DMS153 treated with DMSO at 0.1 percent for 48 hours (cell line): ENCODE results near the gene DIS3L2.

Experiments
- DNase-seq: peaks from one replicate; lab custom pipeline; 2025; ENCODE audit not compliant: unreplicated experiment; lab: John Stamatoyannopoulos, UW

The DIS3L2 gene

GRCh38 chr2:231951452-231952035, 10.0 kb upstream of the DIS3L2 start:
- DNase-seq = no peak

- no peak for DNase-seq
Observed at GRCh38 chr2:231955758-231956472, 5.6 kb upstream of the DIS3L2 start.

- no peak for DNase-seq
Observed at GRCh38 chr2:231957913-231958763, 3.4 kb upstream of the DIS3L2 start.

GRCh38 chr2:231960810-231961348, 634 bp upstream of the DIS3L2 start:
- DNase-seq = no peak

GRCh38 chr2:231965102-231965501, 3.6 kb downstream of the DIS3L2 start:
- peak; percentile 19 for DNase-seq

GRCh38 chr2:231966886-231967285, 5.4 kb downstream of the DIS3L2 start:
- no peak for DNase-seq

- no peak for DNase-seq
Observed at GRCh38 chr2:231968820-231969219, 7.3 kb downstream of the DIS3L2 start.

GRCh38 chr2:231970461-231970860, 8.9 kb downstream of the DIS3L2 start:
- DNase-seq = no peak

- DNase-seq = no peak
Observed at GRCh38 chr2:231975001-231975400, 13.5 kb downstream of the DIS3L2 start.

GRCh38 chr2:231977430-231977829, 15.9 kb downstream of the DIS3L2 start:
- DNase-seq = no peak

- DNase-seq = no peak
Observed at GRCh38 chr2:231984992-231985391, 23.5 kb downstream of the DIS3L2 start.

GRCh38 chr2:231985823-231986261, 24.3 kb downstream of the DIS3L2 start:
- DNase-seq = no peak

GRCh38 chr2:231987124-231987727, 25.7 kb downstream of the DIS3L2 start:
- DNase-seq = no peak

- DNase-seq = no peak
Observed at GRCh38 chr2:231988179-231988866, 26.8 kb downstream of the DIS3L2 start.

GRCh38 chr2:231991664-231992063, 30.2 kb downstream of the DIS3L2 start:
- DNase-seq = no peak

GRCh38 chr2:231992888-231993287, 31.4 kb downstream of the DIS3L2 start:
- DNase-seq = no peak

- DNase-seq = no peak
Observed at GRCh38 chr2:231996797-231997540, 35.5 kb downstream of the DIS3L2 start.

GRCh38 chr2:231998046-231998445, 36.5 kb downstream of the DIS3L2 start:
- DNase-seq = no peak

- DNase-seq = no peak
Observed at GRCh38 chr2:232000439-232000838, 38.9 kb downstream of the DIS3L2 start.

- no peak for DNase-seq
Observed at GRCh38 chr2:232001073-232001472, 39.6 kb downstream of the DIS3L2 start.
